Measurements from ENCODE around the gene ISG15. TPM values are rescaled to one million over a fixed set of nuclear protein-coding genes. Genes with fewer than 3 reads are reported as not detected.
A peak's percentile ranks its signal among the peaks of the same experiment; 100 is the strongest.

The ISG15 gene
- polyA plus RNA-seq, 1 of the 3 experiments (the other 2 are of a cell fraction), result 28.6 TPM

- Histone ChIP-seq H2AFZ (ENCODE audit: low read depth) (no peak overlapping the region), H3K4me3 (ENCODE audit: low read depth in 2 of 2, low read length in 1 of 2) (peak overlapping the region in 1 of 2 experiments; percentile 32; a peak in 1 of 4 replicates), H3K27me3 (ENCODE audit: insufficient read depth) (peaks cover 30% of the 10 kb centered on the region; the same call in 1 of the 2 replicates), H3K4me2 (peak overlapping the region; percentile 63; the same call in 1 of the 2 replicates), H4K20me1 (ENCODE audit: insufficient read depth) (no peaks in the 10 kb centered on the region), H3K4me1 (ENCODE audit: control insufficient read depth in 1 of 2, insufficient read depth in 2 of 2, low read depth in 1 of 2, low read length in 1 of 2) (peaks cover 0 to 9% of the 10 kb centered on the region in 2 experiments; a peak in 1 of 4 replicates), H3K79me2 (ENCODE audit: insufficient read depth) (no peaks in the 10 kb centered on the region), H3K9me3 (no peaks in the 10 kb centered on the region), H3K9me2 (no peaks in the 10 kb centered on the region), H3K36me3 (replicated peaks in 1 of 2; ENCODE audit: control insufficient read depth in 1 of 2, insufficient read depth in 2 of 2, low read length in 1 of 2) (no peaks in the 10 kb centered on the region), H3F3A (replicated peaks; ENCODE audit: insufficient read depth) (no peaks in the 10 kb centered on the region), H3K9ac (no peak overlapping the region), H3K27ac (ENCODE audit: low read depth in 2 of 2, low read length in 1 of 2) (no peak overlapping the region)
- POLR2A ChIA-PET, result no interaction called here
- CTCF ChIA-PET, result interaction anchor here (0.6 to 9.1 kb wide), 39 partner anchors 8 to 364 kb away, joined by 3 to 246 read pairs (median 4); partner anchors contain the start of genes AGRN, HES4, ISG15 and KLHL17
- 12% methylated on average over 5 of the region's 29 CpGs for WGBS (ENCODE audit: low lambda C conversion rate)
- TF ChIP-seq PBX3 (IDR thresholded peaks at IDR 0.05) (no peak), CTCF (IDR thresholded peaks at IDR 0.05) (peak; percentile 76), SMC3 (IDR thresholded peaks at IDR 0.05; ENCODE audit: low read depth, low read length) (peak; percentile 56), RAD21 (IDR thresholded peaks at IDR 0.05; ENCODE audit: low read length) (peak; percentile 71)
- DNase-seq, result peak; percentile 92
Observed at GRCh38 chr1:983798-984475, 29.4 kb upstream of the ISG15 start.

DNA sequence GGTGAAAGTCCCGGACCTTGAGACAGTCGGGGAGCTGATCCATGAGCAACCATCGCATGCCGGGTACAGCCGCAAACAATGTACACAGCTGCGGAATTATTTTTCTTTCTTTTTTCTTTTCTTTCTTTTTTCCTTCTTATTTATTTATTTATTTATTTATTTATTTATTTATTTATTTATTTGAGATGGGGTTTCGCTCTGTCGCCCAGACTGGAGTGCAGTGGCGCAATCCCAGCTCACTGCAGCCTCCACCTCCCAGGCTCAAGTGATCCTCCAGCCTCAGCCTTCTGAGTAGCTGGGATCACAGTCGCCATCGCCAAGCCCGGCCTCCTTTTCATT lies 28.9 kb upstream of the ISG15 start:
- Histone ChIP-seq H3K4me2 (peak overlapping the region; percentile 63; the same call in 1 of the 2 replicates), H3K79me2 (ENCODE audit: insufficient read depth) (no peaks in the 10 kb centered on the region), H3K9me2 (no peaks in the 10 kb centered on the region), H3K36me3 (replicated peaks in 1 of 2; ENCODE audit: control insufficient read depth in 1 of 2, insufficient read depth in 2 of 2, low read length in 1 of 2) (no peaks in the 10 kb centered on the region), H4K20me1 (ENCODE audit: insufficient read depth) (no peaks in the 10 kb centered on the region), H3K27ac (ENCODE audit: low read depth in 2 of 2, low read length in 1 of 2) (no peak overlapping the region), H3K9ac (no peak overlapping the region), H3K4me3 (ENCODE audit: low read depth in 2 of 2, low read length in 1 of 2) (peak overlapping the region in 1 of 2 experiments; percentile 32; a peak in 1 of 4 replicates), H3K4me1 (ENCODE audit: control insufficient read depth in 1 of 2, insufficient read depth in 2 of 2, low read depth in 1 of 2, low read length in 1 of 2) (peaks cover 0 to 9% of the 10 kb centered on the region in 2 experiments; a peak in 1 of 4 replicates), H3K9me3 (no peaks in the 10 kb centered on the region), H2AFZ (ENCODE audit: low read depth) (no peak overlapping the region), H3K27me3 (ENCODE audit: insufficient read depth) (peaks cover 30% of the 10 kb centered on the region; the same call in 1 of the 2 replicates), H3F3A (replicated peaks; ENCODE audit: insufficient read depth) (no peaks in the 10 kb centered on the region)
- POLR2A ChIA-PET, result no interaction called here
- WGBS (ENCODE audit: low lambda C conversion rate), result 40% methylated on average over 11 of the region's 12 CpGs
- no peak for DNase-seq
- TF ChIP-seq RFX5 (IDR thresholded peaks at IDR 0.05; ENCODE audit: low read length) (no peak), PBX3 (IDR thresholded peaks at IDR 0.05) (no peak), FOXJ3 (CRISPR knock-in tag; IDR thresholded peaks at IDR 0.05) (no peak), NFIC (IDR thresholded peaks at IDR 0.05; ENCODE audit: borderline replicate concordance) (no peak), TCF12 (IDR thresholded peaks at IDR 0.05) (no peak), IRF3 (IDR thresholded peaks at IDR 0.05; ENCODE audit: low read depth, low read length) (no peak)
- CTCF ChIA-PET, result interaction anchor here (0.6 to 9.1 kb wide), 37 partner anchors 8 to 364 kb away, joined by 3 to 246 read pairs (median 4); partner anchors contain the start of genes AGRN, HES4, ISG15 and KLHL17
